HG02763 (cell line): ENCODE measurements around the gene QKI.

Source experiments
- ATAC-seq: cut with Tn5 transposase; IDR thresholded peaks from one replicate; pipeline ENCODE4 v1.9.1; 2021; ENCODE audit warnings: mild to moderate bottlenecking, moderate library complexity; ENCODE audit not compliant: unreplicated experiment

Gene QKI

DNA sequence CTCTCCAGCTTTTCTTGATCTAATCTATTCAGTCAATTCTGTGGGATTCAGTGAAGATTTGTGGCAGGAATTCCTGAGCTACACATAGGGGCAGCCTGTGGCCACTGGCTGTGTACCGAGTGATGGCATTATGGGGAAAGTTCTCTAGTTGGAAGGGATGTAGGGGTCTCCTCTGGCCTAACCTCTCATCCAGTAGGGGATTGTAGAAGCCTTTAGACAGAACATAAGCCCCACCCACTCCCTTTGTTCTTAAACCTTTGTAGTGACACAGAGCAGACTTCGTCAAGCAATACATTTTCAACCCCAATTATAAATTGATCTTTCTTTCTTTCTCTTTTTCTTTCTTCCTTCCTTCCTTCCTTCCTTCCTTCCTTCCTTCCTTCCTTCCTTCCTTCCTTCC, 188.9 kb downstream of the QKI start:
- ATAC-seq = no peak

DNA sequence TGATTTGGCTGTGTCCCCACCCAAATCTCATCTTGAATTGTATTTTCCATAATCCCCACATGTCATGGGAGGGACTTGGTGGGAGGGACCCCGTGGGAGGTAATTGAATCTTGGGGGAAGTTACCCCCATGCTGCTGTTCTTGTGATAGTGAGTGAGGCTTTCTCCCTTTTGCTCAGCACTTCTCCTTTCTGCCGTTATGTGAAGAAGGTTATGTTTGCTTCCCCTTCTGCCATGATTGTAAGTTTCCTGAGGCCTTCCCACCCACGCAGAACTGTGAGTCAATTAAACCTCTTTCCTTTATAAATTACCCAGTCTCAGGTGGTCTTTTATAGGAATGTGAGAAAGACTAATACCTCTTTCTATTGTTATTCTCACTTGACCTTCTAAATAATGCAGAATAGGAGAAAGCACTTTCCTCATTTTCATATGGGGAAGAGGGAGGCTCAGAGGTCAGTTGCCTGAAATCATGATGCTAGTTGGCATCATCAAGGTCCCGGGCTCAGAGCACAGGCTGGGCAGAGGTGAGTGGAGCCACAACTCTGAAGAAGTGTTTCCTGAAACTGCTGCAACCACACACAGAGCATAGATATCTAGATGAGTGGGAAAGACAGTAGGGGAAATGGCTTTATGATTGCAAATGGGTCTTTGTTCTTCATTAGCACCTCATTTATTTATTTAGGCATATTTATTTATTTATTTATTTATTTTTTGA, 191.0 kb downstream of the QKI start:
- no peak for ATAC-seq

DNA sequence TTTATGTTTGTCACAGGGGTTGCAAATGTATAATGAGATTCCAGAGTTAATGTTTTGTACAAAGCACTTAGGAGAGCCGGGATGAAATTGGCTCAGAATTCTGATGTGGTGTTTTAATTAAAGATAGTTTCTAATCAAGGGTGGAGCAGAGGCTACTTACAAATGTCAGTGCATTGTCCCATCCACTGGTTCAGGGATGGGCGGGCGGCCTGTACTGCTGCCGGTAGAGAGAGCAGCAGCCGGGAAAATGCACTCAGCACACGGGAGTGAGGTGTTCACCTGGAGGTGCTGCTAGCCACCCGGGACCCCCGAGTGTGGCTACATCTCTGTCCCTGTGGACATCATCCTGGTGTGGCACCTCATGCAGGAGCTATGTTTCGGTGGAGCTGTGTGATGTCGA, 193.3 kb downstream of the QKI start:
- ATAC-seq = no peak

DNA sequence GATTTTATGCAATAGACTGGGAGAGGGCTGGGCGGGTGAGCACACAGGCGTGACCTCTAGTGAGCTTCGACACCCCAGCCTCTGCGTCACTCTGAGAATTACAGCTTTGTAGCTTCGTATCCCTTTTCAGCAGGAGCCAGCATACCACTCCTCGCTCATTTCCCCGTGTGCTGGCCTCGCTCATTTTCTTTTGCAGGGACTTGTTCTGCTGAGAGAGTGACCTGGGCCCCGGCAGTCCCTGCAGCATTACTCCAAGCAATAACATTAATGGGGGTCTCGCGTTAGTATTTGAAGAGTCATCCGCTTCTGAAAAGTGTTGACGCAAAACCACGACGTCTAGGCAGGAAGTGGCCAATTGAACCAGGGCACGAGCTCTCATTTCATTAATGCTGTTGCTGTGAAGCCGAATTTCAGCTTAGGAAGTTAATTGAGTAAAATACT, 193.7 kb downstream of the QKI start:
- no peak for ATAC-seq

DNA sequence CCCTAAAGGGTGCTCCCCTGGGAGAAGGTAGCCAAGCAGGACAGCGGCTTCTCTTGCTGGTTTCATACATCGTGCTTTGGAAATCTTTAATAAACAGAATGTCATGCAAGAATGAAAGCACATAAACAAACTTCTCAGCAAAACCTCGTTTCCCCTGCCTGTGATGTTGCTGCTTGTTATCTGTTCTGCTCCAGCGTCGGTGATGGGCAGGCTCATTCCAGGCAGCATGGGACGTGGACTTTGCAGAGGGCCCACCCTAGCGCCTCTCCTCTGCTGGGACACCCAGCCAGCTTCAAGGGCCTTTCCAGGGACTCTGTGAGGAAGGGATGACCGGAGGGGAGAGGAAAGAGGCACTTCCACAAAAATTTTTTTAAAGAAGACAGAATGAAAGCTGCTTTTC, 197.7 kb downstream of the QKI start:
- ATAC-seq = no peak

DNA sequence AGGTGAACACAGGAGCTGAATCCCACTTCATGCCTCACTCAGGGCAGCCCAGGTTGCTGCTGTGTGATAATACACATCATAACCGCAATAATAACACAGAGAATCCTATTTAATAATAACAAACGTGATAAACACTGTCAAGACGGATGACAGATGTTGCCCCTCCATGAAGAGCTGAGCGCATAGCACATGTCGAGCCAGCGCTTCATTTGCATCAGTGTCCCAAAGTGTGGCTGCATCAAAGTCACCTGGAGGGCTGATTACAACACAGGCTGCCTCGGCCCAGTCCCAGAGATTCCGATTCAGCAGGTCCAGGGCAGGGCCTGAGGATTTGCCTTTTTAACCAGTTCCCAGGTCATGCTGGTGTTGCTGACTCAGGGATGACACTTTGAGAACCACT, 198.5 kb downstream of the QKI start:
- no peak for ATAC-seq

DNA sequence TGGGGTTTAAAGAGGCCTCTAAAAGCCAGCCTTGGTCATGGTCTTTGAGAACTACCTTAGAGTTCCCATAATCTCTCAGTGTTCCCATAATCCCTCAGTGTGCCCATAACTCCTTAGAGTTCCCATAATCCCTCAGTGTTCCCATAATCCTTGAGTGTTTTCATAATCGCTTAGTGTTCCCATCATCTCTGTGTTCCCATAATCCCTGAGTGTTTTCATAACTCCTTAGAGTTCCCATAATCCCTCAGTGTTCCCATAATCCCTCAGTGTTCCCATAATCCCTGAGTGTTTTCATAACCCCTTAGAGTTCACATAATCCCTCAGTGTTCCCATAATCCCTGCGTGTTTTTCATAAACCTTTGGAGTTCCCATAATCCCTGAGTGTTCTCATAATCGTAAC, 199.2 kb downstream of the QKI start:
- ATAC-seq = no peak

DNA sequence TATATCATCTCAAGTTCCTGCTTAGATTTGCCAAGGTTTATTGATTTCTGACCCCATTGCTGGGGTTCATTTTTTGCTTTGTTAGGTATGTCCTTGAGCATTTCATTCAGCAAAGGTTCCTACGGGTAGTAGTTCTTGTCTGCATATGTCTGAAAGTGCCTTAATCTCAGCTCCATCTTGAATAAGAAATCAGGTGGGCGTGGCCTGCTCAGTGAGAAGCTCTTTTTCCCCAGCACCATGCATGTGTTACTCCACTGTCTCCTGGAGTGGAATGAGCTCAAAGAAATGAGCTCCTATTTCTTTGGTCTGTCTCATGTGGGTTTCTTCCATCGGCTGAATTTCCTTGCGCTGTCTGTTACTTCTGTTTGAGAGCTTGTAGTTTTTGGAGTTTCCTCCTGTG, 201.9 kb downstream of the QKI start:
- ATAC-seq = no peak

DNA sequence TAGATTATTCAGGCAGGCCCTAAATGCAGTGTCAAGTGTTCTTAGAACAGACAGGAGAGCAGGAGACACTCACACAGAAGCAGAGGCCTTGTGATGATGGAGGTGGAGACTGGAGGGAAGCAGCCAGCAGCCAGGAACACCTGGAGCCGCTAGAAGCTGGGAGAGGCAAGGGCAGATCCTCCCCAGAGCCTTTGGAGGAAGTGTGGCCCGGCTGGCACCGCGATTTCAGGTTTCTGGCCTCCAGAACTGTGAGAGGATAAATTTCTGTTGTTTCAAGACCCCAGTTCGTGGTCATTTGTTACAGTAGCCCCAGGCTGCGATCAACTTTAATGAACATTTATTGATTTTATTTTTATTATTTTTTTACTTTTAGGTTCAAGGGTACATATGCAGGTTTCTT, 203.0 kb downstream of the QKI start:
- ATAC-seq = no peak

DNA sequence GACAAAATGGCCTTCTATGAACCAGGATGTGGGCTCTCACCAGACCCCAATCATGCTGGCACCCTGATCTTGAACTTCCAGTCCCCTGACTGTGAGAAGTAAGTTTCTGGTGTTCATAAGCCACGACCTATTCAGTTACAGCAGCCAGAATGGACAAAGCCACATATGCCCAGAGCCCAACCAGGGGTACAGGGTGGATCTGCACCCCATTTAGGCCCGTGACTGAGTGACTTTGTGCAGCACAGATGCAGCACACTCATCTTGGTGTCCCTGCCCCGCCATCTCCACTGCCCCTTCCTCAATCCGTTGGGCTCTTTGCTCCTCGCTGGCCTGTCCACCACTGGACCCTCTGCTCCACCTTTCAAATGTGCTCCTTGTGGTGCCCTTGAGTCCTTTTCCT, 205.6 kb downstream of the QKI start:
- no peak for ATAC-seq

DNA sequence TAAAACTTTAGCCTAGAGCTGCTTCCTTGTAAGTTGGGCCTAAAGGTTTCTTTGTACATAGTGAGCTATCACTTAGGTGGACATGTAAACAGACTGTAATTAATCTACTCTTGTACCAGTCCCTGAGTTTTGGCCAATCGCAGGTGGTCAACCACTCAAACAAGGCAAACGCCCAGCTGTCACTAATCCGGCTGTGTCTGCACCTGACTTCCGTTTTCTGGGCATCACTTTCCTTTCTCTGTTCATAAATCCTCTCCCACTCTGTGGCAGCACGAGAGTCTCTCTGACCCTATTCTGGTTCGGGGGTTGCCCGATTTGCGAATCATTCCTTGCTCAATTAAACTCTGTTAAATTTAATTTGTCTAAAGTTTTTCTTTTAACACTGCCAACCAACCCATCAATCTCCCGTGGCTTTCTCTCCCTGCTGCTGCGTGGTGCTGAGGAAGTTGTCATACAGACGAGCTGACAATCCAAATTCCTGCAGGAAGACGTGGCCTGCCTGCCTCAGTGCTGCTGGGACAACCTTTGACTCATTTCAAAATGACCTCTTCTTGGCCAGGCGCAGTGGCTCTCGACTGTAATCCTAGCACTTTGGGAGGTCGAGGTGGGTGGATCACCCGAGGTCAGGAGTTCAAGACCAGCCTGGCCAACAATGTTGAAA, 206.3 kb downstream of the QKI start:
- no peak for ATAC-seq

DNA sequence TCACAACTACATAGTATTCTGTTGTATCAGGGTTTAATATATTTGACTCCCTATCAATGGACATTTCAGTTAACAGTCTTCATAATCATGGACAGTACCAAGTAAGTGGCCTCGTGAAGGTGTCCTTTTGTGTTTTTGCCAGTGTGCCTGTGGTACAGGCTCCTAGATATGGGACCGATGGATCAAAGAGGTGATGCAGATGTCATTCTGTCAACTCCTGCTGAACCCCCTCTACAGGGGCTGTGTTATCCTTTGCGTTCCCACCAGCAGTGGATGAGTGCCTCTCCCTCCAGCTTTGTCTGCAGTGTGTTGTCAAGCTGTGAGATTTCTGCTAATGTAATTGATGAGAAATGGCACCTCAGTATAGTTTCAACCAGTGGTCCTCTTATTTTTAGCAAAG, 210.7 kb downstream of the QKI start:
- no peak for ATAC-seq

DNA sequence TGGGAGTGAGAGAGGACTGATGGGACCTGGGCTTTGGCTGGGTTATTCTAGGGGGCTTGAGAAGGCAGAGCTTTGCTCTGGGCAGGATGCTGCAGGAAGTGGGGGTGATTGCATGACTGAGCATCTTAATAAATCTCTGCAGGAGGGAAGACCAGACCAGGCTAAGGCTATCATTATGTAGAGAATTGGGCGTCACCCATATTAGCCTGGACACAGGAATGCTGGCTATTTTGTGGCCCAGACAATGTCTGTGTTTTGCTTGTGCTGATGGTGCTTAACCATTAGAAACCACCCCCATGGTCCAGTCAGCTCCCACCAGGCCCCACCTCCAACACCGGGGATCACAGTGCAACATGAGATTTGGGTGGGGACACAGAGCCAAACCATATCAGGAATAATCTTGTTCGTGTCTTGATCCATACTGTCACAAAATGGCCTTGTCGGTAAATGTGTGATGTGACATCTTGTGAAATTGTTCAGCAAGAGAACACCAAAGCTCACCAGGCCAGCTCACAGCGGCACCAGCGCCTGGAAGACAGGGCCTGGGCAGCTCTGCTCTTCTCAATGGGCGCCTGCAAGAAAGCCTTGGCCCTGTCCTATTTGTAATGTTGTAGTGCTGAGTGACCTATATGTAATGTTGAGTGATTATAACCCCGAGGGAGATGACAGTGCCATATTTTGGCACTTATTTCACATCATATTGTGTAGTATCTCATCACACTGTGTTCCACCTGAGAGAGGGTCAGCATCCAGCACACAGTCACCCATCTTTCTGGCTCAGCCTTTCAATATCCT, 211.8 kb downstream of the QKI start:
- ATAC-seq = no peak

DNA sequence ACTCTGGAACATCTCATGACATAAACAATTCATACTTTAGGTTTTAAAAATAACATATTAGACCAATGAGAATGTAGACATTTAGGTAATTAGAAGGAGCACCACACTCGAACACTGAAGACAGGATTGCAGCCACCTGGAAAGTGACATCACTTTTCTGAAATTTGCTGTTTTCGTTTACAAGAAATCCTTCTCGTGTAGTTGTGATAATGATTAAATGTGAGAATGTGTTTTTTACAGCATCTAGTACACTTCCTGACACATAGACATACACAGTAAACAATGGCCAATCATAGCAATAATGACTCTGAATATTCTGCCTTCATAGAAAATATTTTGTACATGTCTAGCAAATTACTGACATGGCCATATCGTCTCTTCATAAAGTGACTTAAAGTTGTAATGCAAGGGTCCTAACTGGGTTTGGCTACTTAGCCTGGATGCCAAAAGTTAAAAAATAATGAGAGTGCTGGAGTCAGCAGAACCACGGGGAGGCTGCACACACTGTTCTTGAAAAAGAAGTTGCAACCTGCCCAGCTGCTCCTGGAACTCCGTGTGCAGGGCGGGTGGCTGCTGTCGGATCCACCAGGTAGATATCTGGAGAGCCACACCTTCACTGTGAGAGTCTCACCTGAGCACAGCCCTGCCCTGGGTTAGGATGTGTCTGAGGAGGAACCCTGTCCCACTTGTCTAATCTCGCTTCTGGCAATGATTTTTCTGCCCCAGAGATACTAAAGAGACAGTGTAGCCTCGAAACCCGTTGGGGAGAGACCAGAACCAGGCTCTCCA, 212.9 kb downstream of the QKI start:
- ATAC-seq = no peak
